HG03439 (cell line): ENCODE data around the gene ANKRD49.
"Not testable (repeated sequence)": the region's sequence is repeated elsewhere in the genome, so short reads cannot be mapped to it uniquely, and the experiment has no call there.

Experiments
- ATAC-seq: cut with Tn5 transposase; IDR thresholded peaks from one replicate; pipeline ENCODE4 v1.9.1; 2021; ENCODE audit warnings: mild to moderate bottlenecking, moderate library complexity; ENCODE audit not compliant: unreplicated experiment

ANKRD49 gene

DNA sequence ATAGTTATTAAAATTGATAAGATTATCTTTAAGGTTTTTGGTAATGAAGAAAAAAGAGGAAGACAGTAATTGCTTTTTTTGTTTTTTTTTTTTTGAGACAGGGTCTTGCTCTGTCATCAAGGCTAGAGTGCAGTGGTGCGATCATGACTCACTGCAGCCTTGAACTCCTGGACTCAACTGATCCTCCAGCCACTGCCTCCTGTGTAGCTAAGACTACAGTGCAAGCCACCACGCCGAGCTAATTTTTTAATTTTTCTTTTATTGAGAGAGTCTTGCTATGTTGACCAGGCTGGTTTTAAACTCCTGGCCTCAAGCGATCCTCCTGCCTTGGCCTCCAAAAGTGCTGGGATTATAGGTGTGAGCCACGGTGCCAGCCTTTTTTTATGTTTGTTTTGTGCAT lies 12.7 kb downstream of the ANKRD49 start:
- not testable (repeated sequence) for ATAC-seq

GRCh38 chr11:94507485-94507884 lies 13.7 kb downstream of the ANKRD49 start:
- ATAC-seq, result no peak

- ATAC-seq, result no peak
Measured at GRCh38 chr11:94511932-94512781, 18.4 kb downstream of the ANKRD49 start, which contains the start of gene C11orf97. TSS of gene C11orf97 (plus strand) at chr11:94512461. CDS start at chr11:94512529, 68 bp downstream.

- ATAC-seq, result no peak
Measured at GRCh38 chr11:94513091-94513490, 19.3 kb downstream of the ANKRD49 start.

- ATAC-seq, result no peak
Measured at GRCh38 chr11:94515398-94515797, 21.6 kb downstream of the ANKRD49 start.

GRCh38 chr11:94516725-94517124 lies 22.9 kb downstream of the ANKRD49 start:
- ATAC-seq, result no peak

DNA sequence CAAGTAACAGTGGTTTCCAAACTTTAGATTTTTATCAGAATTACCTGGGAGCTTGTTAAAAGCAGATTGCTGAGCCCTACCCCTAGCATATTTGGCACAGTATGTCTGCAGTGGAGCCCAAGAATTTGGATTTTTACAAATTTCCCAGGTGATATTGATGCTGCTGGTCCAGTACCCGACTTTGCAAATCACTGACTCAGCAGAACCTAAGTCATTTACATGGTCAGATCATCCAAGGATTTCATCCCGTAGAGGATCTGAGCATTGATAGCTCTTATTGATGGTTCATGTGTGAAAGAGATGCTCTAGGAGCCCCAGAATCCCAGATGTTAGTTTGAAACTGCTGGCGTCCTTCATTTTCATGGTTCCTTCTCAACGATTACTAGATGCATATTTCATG lies 24.5 kb downstream of the ANKRD49 start:
- ATAC-seq, result no peak

GRCh38 chr11:94519478-94520084 lies 25.8 kb downstream of the ANKRD49 start:
- no peak for ATAC-seq

GRCh38 chr11:94521684-94522083 lies 27.9 kb downstream of the ANKRD49 start:
- ATAC-seq, result no peak

DNA sequence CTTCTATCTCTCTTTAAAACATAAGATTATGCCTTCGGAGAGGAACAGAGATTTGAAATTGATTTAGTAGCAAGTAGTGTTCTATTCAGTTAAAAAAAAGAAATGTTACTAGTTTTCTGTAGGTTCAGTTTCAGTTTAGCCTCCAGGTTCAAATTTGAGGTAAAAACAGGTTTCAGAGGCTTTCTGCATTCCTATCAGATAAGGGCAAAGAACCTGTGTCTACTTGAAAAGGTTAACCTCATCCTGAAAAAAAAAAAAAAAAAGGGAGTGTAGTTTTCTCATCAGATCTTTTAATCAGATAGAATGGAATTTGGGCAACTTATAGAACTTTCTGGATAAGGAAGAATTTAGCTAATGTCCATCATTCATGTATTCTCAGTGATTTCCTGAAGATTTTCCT lies 30.6 kb downstream of the ANKRD49 start:
- ATAC-seq, result no peak

DNA sequence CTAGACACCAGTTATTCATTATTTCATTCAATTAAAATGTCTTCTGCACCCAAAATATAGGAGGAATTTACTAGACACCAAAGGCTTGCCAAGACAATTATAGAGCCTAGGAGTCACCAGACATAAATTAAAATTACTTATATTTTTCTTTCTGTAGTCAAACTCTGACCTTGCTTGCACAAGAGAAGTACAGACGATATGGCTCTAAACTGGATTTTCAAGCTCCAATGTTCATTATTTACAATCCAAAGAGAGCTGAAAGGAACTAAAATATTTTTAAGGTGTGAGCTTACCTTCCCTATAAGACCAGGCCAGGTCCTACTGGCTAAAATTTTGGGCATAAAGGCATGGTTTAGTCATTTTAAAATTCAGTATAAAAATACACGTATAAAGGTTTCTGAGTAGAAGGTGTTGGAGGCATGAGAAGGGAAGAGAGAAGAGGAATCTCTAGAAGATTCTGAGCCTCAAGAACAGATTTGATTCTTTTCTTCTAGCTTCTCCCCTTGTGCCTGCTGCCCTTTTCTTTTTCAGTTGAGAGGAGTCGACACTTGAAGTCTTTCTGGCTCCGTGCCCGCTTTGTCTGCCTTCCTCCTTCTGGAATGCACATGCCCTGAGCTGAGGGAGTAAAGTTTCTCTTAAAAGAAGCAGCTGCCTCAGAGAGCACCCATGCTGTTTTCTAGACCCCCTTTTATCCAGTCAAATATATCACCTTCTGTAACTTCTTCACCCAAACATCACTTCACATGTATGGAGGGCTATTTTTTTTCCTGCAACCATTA lies 32.0 kb downstream of the ANKRD49 start:
- ATAC-seq, result no peak

- ATAC-seq, result no peak
Measured at GRCh38 chr11:94526645-94527438, 33.1 kb downstream of the ANKRD49 start.

- no peak for ATAC-seq
Measured at GRCh38 chr11:94528551-94528950, 34.8 kb downstream of the ANKRD49 start.

DNA sequence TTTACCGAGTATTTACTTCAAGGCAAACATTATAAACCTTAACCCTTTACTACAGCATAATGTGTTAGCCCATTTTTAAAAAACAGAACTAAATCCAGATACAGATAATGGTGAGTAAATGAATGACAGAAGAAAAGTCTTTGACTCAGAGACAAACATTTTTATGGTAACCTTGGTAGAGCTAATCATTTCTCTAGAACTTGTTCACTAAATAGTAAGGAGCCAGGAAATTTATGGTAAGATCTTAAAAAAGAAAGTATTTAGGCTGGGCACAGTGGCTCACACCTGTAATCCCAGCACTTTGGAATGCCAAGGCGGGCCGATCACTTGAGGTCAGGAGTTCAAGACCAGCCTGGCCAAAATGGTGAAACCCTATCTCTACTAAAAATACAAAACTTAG lies 38.4 kb downstream of the ANKRD49 start:
- ATAC-seq, result no peak

DNA sequence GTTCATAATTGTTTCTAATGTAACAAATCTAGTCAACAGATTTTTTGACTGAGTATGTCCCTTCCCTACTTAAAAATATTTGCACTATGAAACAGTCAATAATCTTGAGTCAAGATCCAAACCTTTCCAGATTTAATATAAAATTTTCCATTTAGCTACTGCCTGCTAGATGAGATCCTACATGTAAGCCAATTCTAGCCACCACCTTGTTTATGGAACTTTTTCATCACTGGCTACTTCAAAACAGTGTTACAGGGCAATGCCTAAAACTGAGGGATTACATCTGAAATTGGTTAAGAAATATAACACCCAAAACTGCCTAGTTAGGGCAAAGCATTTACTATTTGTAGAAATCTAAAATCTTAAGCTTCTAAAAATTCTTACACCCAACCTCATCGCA lies 39.4 kb downstream of the ANKRD49 start:
- ATAC-seq, result no peak

GRCh38 chr11:94533696-94534630 lies 40.2 kb downstream of the ANKRD49 start:
- ATAC-seq, result no peak

DNA sequence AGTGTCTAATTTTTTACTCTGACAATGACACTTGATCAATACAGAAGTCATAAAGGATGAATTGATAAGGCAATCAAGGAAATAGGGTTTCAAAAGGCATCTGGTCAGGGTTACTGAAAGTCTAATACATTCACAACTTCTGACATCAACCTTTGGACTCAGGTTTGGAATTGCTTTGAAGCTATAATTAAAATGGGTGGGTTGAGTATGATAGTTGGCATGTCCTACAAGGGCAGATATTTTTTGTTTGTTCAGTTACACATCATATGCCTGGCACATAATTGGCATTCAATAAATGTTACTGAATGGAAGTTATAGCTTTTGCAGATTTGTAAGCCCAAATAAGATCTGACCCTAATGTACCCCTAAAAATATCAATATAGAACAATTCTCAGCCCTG lies 42.6 kb downstream of the ANKRD49 start:
- ATAC-seq, result no peak

- ATAC-seq, result no peak
Measured at GRCh38 chr11:94537031-94537600, 43.3 kb downstream of the ANKRD49 start.

GRCh38 chr11:94539420-94539819 lies 45.6 kb downstream of the ANKRD49 start:
- no peak for ATAC-seq
